GM18508 (cell line): Measurements from ENCODE around the gene FNDC11.
"Not testable (repeated sequence)": the region's sequence is repeated elsewhere in the genome, so short reads cannot be mapped to it uniquely, and the experiment has no call there.

ENCODE experiments used
- ATAC-seq: cut with Tn5 transposase; IDR thresholded peaks from one replicate; pipeline ENCODE4 v1.9.1; 2021; ENCODE audit warnings: moderate number of reproducible peaks; ENCODE audit not compliant: insufficient read depth, unreplicated experiment

Gene FNDC11

GRCh38 chr20:63552481-63553249 is 1.3 kb upstream of the FNDC11 start:
- ATAC-seq, result no peak

GRCh38 chr20:63553251-63553932 is 567 bp upstream of the FNDC11 start:
- ATAC-seq, result no peak

DNA sequence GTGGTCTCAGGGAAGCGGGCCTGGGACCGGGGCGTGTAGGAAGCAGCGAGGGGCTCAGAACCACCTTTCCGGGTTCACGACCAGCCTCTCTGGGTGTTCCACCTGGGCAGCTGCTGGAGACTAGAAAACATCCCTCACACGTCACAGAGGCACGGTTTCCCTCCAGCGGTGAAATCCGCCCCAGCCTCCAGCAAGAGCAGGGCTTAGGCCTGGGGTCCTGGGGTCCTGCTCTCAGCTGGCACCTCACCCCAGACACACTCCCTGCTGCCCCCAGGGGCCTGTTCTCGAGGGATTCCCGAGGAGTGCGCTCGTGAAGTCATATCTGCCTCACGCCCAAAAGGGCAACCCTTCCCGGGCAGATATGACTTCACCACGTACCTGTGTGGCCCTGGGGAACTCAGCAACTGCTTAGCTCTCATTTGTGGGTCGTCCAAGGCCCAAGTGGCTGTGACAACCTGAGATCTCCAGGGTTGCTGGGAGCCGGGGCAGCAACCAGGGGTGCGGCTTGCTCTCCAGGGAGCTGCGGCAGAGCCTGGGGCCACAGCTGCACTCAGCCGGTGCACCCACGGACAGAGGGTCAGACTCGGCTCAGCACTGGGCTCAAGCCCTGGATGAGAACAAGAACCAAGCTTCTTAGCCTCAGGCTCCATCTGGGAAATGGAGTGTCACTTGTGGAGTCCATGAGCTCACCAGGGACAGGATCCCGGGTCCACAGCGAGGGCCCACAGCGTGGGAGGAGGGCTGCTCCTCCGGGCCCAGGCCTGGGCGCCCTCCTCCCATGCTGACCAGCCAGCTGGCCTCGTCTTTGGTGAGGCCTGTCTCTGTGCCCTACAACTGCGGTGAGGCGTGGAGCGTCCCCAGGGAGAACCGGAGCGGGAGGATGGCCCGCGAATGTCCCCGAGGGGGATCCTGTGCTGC is 661 bp downstream of the FNDC11 start:
- no peak for ATAC-seq

DNA sequence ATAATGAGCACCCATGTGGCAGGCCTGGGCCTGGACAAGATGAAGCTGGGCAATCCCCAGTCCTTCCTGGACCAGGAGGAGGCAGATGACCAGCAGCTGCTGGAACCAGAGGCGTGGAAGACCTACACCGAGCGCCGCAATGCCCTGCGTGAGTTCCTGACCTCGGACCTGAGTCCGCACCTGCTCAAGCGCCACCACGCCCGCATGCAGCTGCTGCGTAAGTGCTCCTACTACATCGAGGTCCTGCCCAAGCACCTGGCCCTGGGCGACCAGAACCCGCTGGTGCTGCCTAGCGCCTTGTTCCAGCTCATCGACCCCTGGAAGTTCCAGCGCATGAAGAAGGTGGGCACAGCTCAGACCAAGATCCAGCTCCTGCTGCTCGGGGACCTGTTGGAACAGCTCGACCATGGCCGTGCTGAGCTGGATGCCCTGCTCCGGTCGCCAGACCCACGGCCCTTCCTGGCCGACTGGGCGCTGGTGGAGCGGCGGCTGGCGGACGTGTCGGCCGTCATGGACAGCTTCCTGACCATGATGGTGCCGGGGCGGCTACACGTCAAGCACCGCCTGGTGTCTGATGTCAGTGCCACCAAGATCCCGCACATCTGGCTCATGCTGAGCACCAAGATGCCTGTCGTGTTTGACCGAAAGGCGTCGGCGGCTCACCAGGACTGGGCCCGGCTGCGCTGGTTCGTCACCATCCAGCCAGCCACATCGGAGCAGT is 1.9 kb downstream of the FNDC11 start:
- ATAC-seq, result no peak

DNA sequence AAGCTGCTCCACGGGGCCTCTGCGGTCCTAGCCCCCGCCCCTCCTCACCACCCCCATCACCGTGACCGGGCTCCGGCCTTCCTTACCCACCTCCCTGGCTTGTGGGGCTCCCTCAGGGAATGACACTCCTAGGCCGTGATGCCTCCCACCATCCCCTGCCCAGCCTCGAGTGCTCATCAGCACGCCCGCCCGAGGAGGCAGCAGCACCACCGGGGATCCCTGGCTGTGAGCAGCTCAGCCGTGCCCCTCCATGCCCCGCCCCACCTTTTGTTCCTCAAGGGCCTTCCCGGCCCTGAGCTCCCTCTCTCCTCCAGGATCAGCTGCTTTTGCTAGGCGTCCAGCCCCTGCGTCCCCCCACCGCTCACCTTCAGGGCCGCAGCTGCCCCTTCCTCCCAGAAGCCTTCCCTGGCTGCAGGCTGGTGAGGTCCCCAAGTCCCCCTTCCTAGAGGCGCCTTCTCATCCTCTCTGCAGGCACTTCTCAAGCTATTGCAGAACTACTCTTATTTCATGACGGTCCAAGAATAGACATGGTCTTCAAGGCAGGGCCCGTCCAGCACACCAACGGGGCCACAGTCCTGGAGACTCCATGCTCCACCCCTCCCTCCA is 3.0 kb downstream of the FNDC11 start:
- ATAC-seq, result no peak

- ATAC-seq, result no peak
Observed at GRCh38 chr20:63557481-63557891, 3.5 kb downstream of the FNDC11 start.

GRCh38 chr20:63558804-63559484 is 5.0 kb downstream of the FNDC11 start:
- ATAC-seq, result no peak

GRCh38 chr20:63559485-63560332 is 5.8 kb downstream of the FNDC11 start:
- ATAC-seq, result not testable (repeated sequence)

DNA sequence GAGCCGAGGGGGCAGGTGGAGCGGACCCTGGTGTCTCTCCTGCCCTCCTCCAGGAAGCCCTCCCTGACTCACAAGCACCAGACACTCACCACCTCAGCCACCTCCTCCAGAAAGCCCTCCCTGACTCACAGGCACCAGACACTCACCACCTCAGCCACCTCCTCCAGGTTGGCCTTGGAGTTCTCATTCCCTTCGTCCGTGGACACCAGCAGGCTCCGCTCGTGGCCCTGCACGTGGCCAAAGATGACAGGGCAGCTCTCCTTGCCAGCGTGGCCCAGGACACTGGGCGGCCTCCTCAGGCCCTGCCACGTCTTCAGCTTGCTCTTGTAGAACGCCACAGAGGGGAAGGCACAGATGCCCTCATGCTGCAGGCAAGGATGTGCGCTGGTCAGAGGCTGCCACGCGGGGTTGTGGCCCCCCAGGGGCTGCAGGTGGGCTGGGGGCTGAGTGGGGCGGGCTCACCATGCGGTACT is 6.4 kb downstream of the FNDC11 start:
- ATAC-seq, result no peak

- ATAC-seq, result no peak
Observed at GRCh38 chr20:63560856-63561609, 7.1 kb downstream of the FNDC11 start.

- ATAC-seq, result no peak
Observed at GRCh38 chr20:63561624-63562396, 7.9 kb downstream of the FNDC11 start.

- no peak for ATAC-seq
Observed at GRCh38 chr20:63562461-63563224, 8.7 kb downstream of the FNDC11 start.

DNA sequence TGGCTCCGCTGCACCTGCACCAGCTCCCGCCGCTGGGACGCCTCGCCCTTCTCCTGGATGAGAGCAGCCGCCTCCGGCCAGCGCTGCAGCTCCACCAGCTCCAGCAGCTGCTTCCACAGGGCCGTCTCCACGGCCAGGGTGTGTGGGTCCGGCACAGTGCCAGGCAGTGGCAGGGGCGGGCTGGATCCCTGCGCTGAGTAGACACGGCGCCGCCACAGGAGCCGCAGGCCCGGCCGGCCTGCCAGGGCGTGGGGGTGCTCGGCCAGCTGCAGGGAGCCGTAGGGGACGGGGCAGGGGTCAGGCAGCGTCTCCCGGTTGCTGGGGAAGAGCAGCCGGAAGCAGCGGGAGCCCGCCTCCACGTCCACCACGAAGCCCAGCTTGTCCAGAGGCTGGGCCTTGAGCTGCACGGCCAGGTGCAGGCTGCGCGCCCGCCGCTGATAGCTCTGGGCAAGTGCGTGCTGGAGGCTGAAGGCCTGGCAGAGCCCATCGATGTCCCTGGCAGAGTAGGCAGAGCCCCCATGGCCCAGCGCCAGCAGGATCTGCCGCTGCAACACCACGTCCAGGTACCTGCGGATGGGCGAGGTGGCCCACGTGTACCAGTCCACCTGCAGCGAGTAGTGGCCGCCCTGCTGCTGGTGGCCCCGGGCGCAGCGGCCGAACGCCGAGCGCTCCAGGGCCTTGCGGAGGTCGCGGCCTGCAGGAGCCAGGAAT is 9.4 kb downstream of the FNDC11 start:
- ATAC-seq, result no peak

GRCh38 chr20:63564036-63564810 is 10.3 kb downstream of the FNDC11 start:
- ATAC-seq, result no peak
